K562 (cell line): Measurements from ENCODE around the gene CYP46A1. TPM values are rescaled to one million over a fixed set of nuclear protein-coding genes. Genes with fewer than 3 reads are reported as not detected.

Experiments
- CEBPG ChIP-seq, 3 experiments: fragments of 200-800 bp in 1 of 3; sonication (Bioruptor generic) in 1 of 3; sonication (generic) in 1 of 3; formaldehyde crosslinking in 1 of 3; IDR thresholded peaks in 2 of 3; conservative IDR thresholded peaks in 1 of 3; 2 replicates each; pipeline versions ENCODE4 v1.6.1 to v1.8.0; 2016 to 2022; ENCODE audit warnings: missing compliant biosample characterization in 2 of 3, missing genetic modification characterization in 2 of 3, mild to moderate bottlenecking in 1 of 3, missing genetic modification reagents in 1 of 3
- DACH1 ChIP-seq: fragments of 450-650 bp; IDR thresholded peaks from 2 replicates; pipeline ENCODE4 v1.6.1; 2018; ENCODE audit not compliant: partially characterized antibody
- EP400 ChIP-seq: fragments of 450-650 bp; IDR thresholded peaks from 2 replicates; pipeline ENCODE4 v1.6.1; 2017; ENCODE audit warnings: antibody characterized with exemption, mild to moderate bottlenecking, moderate library complexity
- ETV1 ChIP-seq: fragments of 450-650 bp; conservative IDR thresholded peaks from 2 replicates; pipeline ENCODE4 v1.6.1; 2016; ENCODE audit warnings: missing genetic modification characterization, control low read depth, low read depth, missing compliant biosample characterization
- HEY1 ChIP-seq: fragments of 250-450 bp; sonication (Bioruptor Pico); IDR thresholded peaks from 2 replicates; pipeline ENCODE4 v1.5.0; 2020; ENCODE audit warnings: mild to moderate bottlenecking, moderate library complexity, borderline replicate concordance
- HMG20B ChIP-seq: fragments of 250-450 bp; sonication (Bioruptor Pico); IDR thresholded peaks from 2 replicates; pipeline ENCODE4 v1.5.0; 2021; ENCODE audit warnings: mild to moderate bottlenecking
- HSF4 ChIP-seq: fragments of 250-450 bp; sonication (Bioruptor Pico); IDR thresholded peaks from 2 replicates; pipeline ENCODE4 v2.1.2; 2022; ENCODE audit warnings: mild to moderate bottlenecking, moderate library complexity, borderline replicate concordance
- MAFG ChIP-seq: fragments of 450-650 bp; conservative IDR thresholded peaks from 2 replicates; pipeline ENCODE4 v1.6.1; 2016; ENCODE audit warnings: missing genetic modification characterization, missing compliant biosample characterization
- NR1H2 ChIP-seq: sonication (generic); formaldehyde crosslinking; IDR thresholded peaks from 2 replicates; pipeline ENCODE4 v1.4.0; 2020; ENCODE audit warnings: mild to moderate bottlenecking, missing genetic modification reagents
- NR2F6 ChIP-seq: fragments of 450-650 bp; formaldehyde crosslinking; IDR thresholded peaks from 2 replicates; pipeline ENCODE4 v1.4.0; 2020; ENCODE audit warnings: mild to moderate bottlenecking
- POLR2AphosphoS5 ChIP-seq: IDR thresholded peaks from 2 replicates; pipeline ENCODE4 v1.6.1; 2011; ENCODE audit warnings: mild to moderate bottlenecking, low read depth, low read length, moderate library complexity; ENCODE audit not compliant: control insufficient read depth, insufficient read depth
- RBM39 ChIP-seq: fragments of 200-400 bp; formaldehyde crosslinking; optimal IDR thresholded peaks from 2 replicates; pipeline ENCODE3; 2018; ENCODE audit warnings: low read depth, low read length
- SNIP1 ChIP-seq: fragments of 450-650 bp; IDR thresholded peaks from 2 replicates; pipeline ENCODE4 v1.7.1; 2017; ENCODE audit warnings: low read depth, mild to moderate bottlenecking
- SRSF1 ChIP-seq: fragments of 200-400 bp; formaldehyde crosslinking; IDR thresholded peaks from 2 replicates; pipeline ENCODE4 v1.6.1; 2017; ENCODE audit warnings: mild to moderate bottlenecking, low read depth, low read length, moderate library complexity
- TEAD2 ChIP-seq: fragments of 450-650 bp; IDR thresholded peaks from 2 replicates; pipeline ENCODE4 v1.6.1; 2016; ENCODE audit warnings: missing genetic modification characterization, control low read depth, missing compliant biosample characterization
- TRIM28 ChIP-seq: fragments of 450-650 bp; IDR thresholded peaks from 2 replicates; pipeline ENCODE4 v1.6.1; 2017
- U2AF1 ChIP-seq: fragments of 200-400 bp; formaldehyde crosslinking; optimal IDR thresholded peaks from 2 replicates; pipeline ENCODE3; 2017; ENCODE audit warnings: mild to moderate bottlenecking, low read depth, low read length, moderate library complexity
- ZBTB7A ChIP-seq: IDR thresholded peaks from 2 replicates; pipeline ENCODE4 v1.6.1; 2011; ENCODE audit warnings: low read depth, mild to moderate bottlenecking, low read length, moderate library complexity, borderline replicate concordance; ENCODE audit not compliant: control insufficient read depth
- ZNF165 ChIP-seq: fragments of 250-450 bp; sonication (Bioruptor Pico); IDR thresholded peaks from 2 replicates; pipeline ENCODE4 v1.4.0; 2020; ENCODE audit warnings: borderline replicate concordance
- ZNF766 ChIP-seq: fragments of 200-800 bp; sonication (Bioruptor generic); conservative IDR thresholded peaks from 2 replicates; pipeline ENCODE4 v1.6.1; 2016; ENCODE audit warnings: missing genetic modification characterization, missing compliant biosample characterization
- ZNF77 ChIP-seq: fragments of 250-450 bp; sonication (Bioruptor Pico); IDR thresholded peaks from 2 replicates; pipeline ENCODE4 v1.5.0; 2020
- ZNF830 ChIP-seq: fragments of 250-450 bp; sonication (Bioruptor Pico); IDR thresholded peaks from 2 replicates; pipeline ENCODE4 v1.5.0; 2021; ENCODE audit warnings: mild to moderate bottlenecking
- polyA plus RNA-seq, 8 experiments: library from polyadenylated mRNA; depleted of rRNA in 4 of 8; stranded (reverse) in 5 of 8; unstranded in 3 of 8; fragments of >200 nt; fragmentation: Nextera tagmentation in 2 of 8; fragmentation: Illumina TruSeq in 1 of 8; extraction: Ambion mirVana in 2 of 8; extraction: Trizol in 1 of 8; gene quantifications; 2 replicates each; pipeline versions ENCODE4 v1.2.1 to v1.2.3, GENCODE V29; 2011 to 2014; ENCODE audit warnings: inconsistent platforms in 1 of 8, missing spikeins in 1 of 8
- total RNA-seq, 7 experiments: library from RNA; depleted of rRNA in 6 of 7; stranded (reverse); fragments of >200 nt in 6 of 7; fragmentation: Illumina TruSeq in 2 of 7; extraction: Trizol in 2 of 7; gene quantifications; 2 replicates each; pipeline versions ENCODE4 v1.2.1 to v1.2.3, GENCODE V29; 2011 to 2021; ENCODE audit warnings: low replicate concordance in 1 of 7
- TF ChIP-seq, protein P1 (sequence below), 3 experiments: fragments of 200-800 bp in 1 of 3; sonication (Bioruptor generic) in 1 of 3; sonication (generic) in 1 of 3; formaldehyde crosslinking in 1 of 3; IDR thresholded peaks; 2 replicates each; pipeline versions ENCODE4 v1.6.1 to v1.8.0; 2016 to 2022; ENCODE audit warnings: mild to moderate bottlenecking in 2 of 3, missing compliant biosample characterization in 2 of 3, missing genetic modification characterization in 2 of 3, missing genetic modification reagents in 1 of 3
- TF ChIP-seq, protein P2 (sequence below): fragments of 250-450 bp; sonication (Bioruptor Pico); IDR thresholded peaks from 2 replicates; pipeline ENCODE4 v1.8.0; 2022; ENCODE audit warnings: moderate library complexity, mild to moderate bottlenecking, inconsistent platforms
- TF ChIP-seq, protein P3 (sequence below): IDR thresholded peaks from 2 replicates; pipeline ENCODE4 v1.6.1; 2011; ENCODE audit not compliant: insufficient read length; ENCODE audit errors: extremely low read depth
- TF ChIP-seq, protein P4 (sequence below): fragments of 450-650 bp; formaldehyde crosslinking; IDR thresholded peaks from 2 replicates; pipeline ENCODE4 v1.4.0; 2020; ENCODE audit warnings: mild to moderate bottlenecking, moderate library complexity

Gene CYP46A1
- total and polyA plus RNA-seq, 9 of the 15 experiments (the other 6 are each of a cell fraction or from before 2014, with no cell fraction given): not detected

DNA sequence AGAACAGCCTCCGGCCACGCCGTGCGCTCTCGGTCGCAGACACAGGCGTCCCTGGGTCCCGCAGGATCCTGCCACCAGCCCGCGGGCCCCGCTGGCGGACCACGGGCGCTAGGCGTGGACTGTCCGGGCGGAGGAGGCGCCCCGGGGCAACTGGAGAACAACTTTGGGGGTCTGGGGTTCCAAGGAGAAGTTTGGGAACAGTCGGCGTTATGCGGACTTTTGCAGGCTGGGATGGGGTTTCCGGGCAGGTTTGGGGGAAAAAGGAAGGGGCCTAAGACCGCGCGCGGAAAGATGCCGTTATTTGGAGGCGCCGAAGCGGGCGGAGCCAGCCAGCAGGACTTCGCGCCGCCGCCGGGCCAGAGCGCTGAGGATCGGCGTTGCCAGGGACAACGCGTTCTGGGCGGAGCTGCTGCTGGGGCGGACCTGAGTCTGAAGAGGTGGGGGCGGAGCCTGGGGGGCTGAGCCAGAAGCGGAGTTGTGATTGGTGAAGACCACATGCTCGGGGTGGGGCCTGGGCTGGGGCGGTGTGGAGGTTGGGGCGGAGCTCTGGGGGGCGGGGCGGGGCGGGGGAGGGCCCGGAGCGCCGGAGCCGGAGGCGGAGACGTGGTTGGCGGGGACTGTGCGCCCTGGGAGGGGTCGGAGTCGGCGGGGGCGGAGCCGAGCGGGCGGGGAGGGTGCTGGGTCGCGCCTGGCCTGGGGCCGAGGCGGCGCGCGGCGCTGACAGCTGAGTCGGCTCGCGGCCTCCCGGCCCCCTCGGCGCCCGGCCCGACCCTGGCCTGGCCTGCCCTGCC lies at the start of gene CYP46A1 (continued):
- peak; percentile 37; the same call in 1 of the 2 replicates for TF ChIP-seq ZBTB7A
- TF ChIP-seq, protein P1, sequence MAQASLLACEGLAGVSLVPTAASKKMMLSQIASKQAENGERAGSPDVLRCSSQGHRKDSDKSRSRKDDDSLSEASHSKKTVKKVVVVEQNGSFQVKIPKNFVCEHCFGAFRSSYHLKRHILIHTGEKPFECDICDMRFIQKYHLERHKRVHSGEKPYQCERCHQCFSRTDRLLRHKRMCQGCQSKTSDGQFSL (CRISPR knock-in tag; IDR thresholded peaks at IDR 0.05): no peak
- TF ChIP-seq, protein P1 (tag; IDR thresholded peaks at IDR 0.05): no peak
- TF ChIP-seq SNIP1: no peak
- TF ChIP-seq NR1H2 (CRISPR knock-in tag): no peak
- TF ChIP-seq MAFG: no peak
- no peak for TF ChIP-seq TEAD2 (tag)
- no peak for TF ChIP-seq HMG20B (CRISPR knock-in tag)
- TF ChIP-seq ETV1: no peak
- no peak for TF ChIP-seq ZNF77 (CRISPR knock-in tag)
- TF ChIP-seq ZNF766: no peak
- peak; percentile 39; the same call in 1 of the 2 replicates for TF ChIP-seq EP400
- TF ChIP-seq DACH1: no peak
- no peak for TF ChIP-seq HSF4 (CRISPR knock-in tag)
- TF ChIP-seq ZNF830 (CRISPR knock-in tag): no peak
- no peak for TF ChIP-seq ZNF165
- TF ChIP-seq TRIM28: no peak
- TF ChIP-seq, protein P2, sequence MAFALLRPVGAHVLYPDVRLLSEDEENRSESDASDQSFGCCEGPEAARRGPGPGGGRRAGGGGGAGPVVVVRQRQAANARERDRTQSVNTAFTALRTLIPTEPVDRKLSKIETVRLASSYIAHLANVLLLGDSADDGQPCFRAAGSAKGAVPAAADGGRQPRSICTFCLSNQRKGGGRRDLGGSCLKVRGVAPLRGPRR (CRISPR knock-in tag): no peak
- TF ChIP-seq HEY1: no peak
- TF ChIP-seq, protein P3, sequence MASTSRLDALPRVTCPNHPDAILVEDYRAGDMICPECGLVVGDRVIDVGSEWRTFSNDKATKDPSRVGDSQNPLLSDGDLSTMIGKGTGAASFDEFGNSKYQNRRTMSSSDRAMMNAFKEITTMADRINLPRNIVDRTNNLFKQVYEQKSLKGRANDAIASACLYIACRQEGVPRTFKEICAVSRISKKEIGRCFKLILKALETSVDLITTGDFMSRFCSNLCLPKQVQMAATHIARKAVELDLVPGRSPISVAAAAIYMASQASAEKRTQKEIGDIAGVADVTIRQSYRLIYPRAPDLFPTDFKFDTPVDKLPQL: no peak
- TF ChIP-seq CEBPG (CRISPR knock-in tag; IDR thresholded peaks at IDR 0.05): no peak
- TF ChIP-seq CEBPG (tag; conservative IDR thresholded peaks at IDR 0.05 in 1 of 2, IDR thresholded peaks at IDR 0.05 in 1 of 2): no peak
- no peak for TF ChIP-seq NR2F6
- no peak for TF ChIP-seq SRSF1
- TF ChIP-seq POLR2AphosphoS5: peak; percentile 48; the same call in 1 of the 2 replicates
- TF ChIP-seq, protein P4, sequence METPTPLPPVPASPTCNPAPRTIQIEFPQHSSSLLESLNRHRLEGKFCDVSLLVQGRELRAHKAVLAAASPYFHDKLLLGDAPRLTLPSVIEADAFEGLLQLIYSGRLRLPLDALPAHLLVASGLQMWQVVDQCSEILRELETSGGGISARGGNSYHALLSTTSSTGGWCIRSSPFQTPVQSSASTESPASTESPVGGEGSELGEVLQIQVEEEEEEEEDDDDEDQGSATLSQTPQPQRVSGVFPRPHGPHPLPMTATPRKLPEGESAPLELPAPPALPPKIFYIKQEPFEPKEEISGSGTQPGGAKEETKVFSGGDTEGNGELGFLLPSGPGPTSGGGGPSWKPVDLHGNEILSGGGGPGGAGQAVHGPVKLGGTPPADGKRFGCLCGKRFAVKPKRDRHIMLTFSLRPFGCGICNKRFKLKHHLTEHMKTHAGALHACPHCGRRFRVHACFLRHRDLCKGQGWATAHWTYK: no peak
- TF ChIP-seq RBM39: no peak
- no peak for TF ChIP-seq U2AF1
